K562 (cell line): ENCODE measurements around the gene NT5E. TPM values are rescaled to one million over a fixed set of nuclear protein-coding genes. Genes with fewer than 3 reads are reported as not detected.

Experiments used
- FOXP4 ChIP-seq: sonication (generic); formaldehyde crosslinking; IDR thresholded peaks from 2 replicates; pipeline ENCODE4 v1.8.0; 2022; ENCODE audit warnings: mild to moderate bottlenecking, missing genetic modification reagents, borderline replicate concordance
- MNT ChIP-seq, 2 experiments: fragments of 450-650 bp; conservative IDR thresholded peaks; 2 replicates each; pipeline ENCODE4 v1.6.1; 2017; ENCODE audit warnings: mild to moderate bottlenecking in 2 of 2, moderate library complexity in 2 of 2
- MTA3 ChIP-seq: fragments of 450-650 bp; formaldehyde crosslinking; IDR thresholded peaks from 2 replicates; pipeline ENCODE4 v1.6.1; 2017; ENCODE audit warnings: mild to moderate bottlenecking, borderline replicate concordance
- SAFB2 ChIP-seq: fragments of 200-400 bp; formaldehyde crosslinking; IDR thresholded peaks from 2 replicates; pipeline ENCODE4 v1.6.1; 2018; ENCODE audit warnings: borderline replicate concordance, low read length, low read depth, moderate library complexity; ENCODE audit not compliant: severe bottlenecking
- SIRT6 ChIP-seq: IDR thresholded peaks from one replicate; pipeline ENCODE4 v1.6.1; 2012; ENCODE audit warnings: low read depth, mild to moderate bottlenecking, control low read depth, inconsistent platforms, low read length, moderate library complexity
- SRSF7 ChIP-seq: fragments of 200-400 bp; formaldehyde crosslinking; optimal IDR thresholded peaks from 2 replicates; pipeline ENCODE3; 2017; ENCODE audit warnings: mild to moderate bottlenecking, low read depth, low read length
- polyA plus RNA-seq, 8 experiments: library from polyadenylated mRNA; depleted of rRNA in 4 of 8; stranded (reverse) in 5 of 8; unstranded in 3 of 8; fragments of >200 nt; fragmentation: Nextera tagmentation in 2 of 8; fragmentation: Illumina TruSeq in 1 of 8; extraction: Ambion mirVana in 2 of 8; extraction: Trizol in 1 of 8; gene quantifications; 2 replicates each; pipeline versions ENCODE4 v1.2.1 to v1.2.3, GENCODE V29; 2011 to 2014; ENCODE audit warnings: inconsistent platforms in 1 of 8, missing spikeins in 1 of 8
- total RNA-seq, 7 experiments: library from RNA; depleted of rRNA in 6 of 7; stranded (reverse); fragments of >200 nt in 6 of 7; fragmentation: Illumina TruSeq in 2 of 7; extraction: Trizol in 2 of 7; gene quantifications; 2 replicates each; pipeline versions ENCODE4 v1.2.1 to v1.2.3, GENCODE V29; 2011 to 2021; ENCODE audit warnings: low replicate concordance in 1 of 7

Gene NT5E
- total and polyA plus RNA-seq, 9 of the 15 experiments (the other 6 are each of a cell fraction or from before 2014, with no cell fraction given): 0.01 to 0.13 TPM; not detected in 7

GRCh38 chr6:85479208-85479607, 29.3 kb downstream of the NT5E start (continued):
- TF ChIP-seq SAFB2 (no peak), SRSF7 (no peak), MNT (conservative IDR thresholded peaks at IDR 0.05) (no peak), SIRT6 (no peak), FOXP4 (CRISPR knock-in tag) (no peak), MTA3 (no peak)
